GM23338 (cell line): ENCODE data around the gene RHOF. TPM values are rescaled to one million over a fixed set of nuclear protein-coding genes. Genes with fewer than 3 reads are reported as not detected.

ENCODE experiments used
- ATAC-seq: fragments of 200-7000 bp; cut with Tn5 transposase; 3 replicates; pipeline ENCODE4 v1.9.1; 2020
- DNase-seq: peaks from one replicate; pipeline ENCODE4 v3.0.0-alpha.2; 2015; ENCODE audit warnings: low spot score
- H2AFZ ChIP-seq: fragments of 200-600 bp; sonication (generic); 2 replicates; pipeline ENCODE4 v1.8.0; 2016; ENCODE audit warnings: antibody characterized with exemption, mild to moderate bottlenecking, moderate library complexity
- H3F3A ChIP-seq: fragments of 200-600 bp; sonication (generic); replicated peaks from 2 replicates; pipeline ENCODE4 v1.8.0; 2017; ENCODE audit warnings: antibody characterized with exemption, mixed run types, low read depth
- H3K27ac ChIP-seq: fragments of 200-600 bp; sonication (generic); 2 replicates; pipeline ENCODE4 v1.6.1; 2016; ENCODE audit warnings: low read depth
- H3K27me3 ChIP-seq: fragments of 200-600 bp; sonication (generic); 2 replicates; pipeline ENCODE4 v1.8.0; 2016; ENCODE audit warnings: mild to moderate bottlenecking, mixed run types, moderate library complexity; ENCODE audit not compliant: insufficient read depth
- H3K36me3 ChIP-seq: fragments of 200-600 bp; sonication (generic); 2 replicates; pipeline ENCODE4 v1.8.0; 2016; ENCODE audit warnings: mild to moderate bottlenecking; ENCODE audit not compliant: insufficient read depth
- H3K4me1 ChIP-seq: fragments of 200-600 bp; sonication (generic); 2 replicates; pipeline ENCODE4 v1.8.0; 2016; ENCODE audit warnings: mild to moderate bottlenecking, moderate library complexity; ENCODE audit not compliant: insufficient read depth
- H3K4me2 ChIP-seq: fragments of 200-600 bp; sonication (generic); 2 replicates; pipeline ENCODE4 v1.7.1; 2017; ENCODE audit warnings: mixed run types
- H3K4me3 ChIP-seq: fragments of 200-600 bp; sonication (generic); 2 replicates; pipeline ENCODE4 v1.6.1; 2016; ENCODE audit warnings: mixed run types
- H3K79me2 ChIP-seq: fragments of 200-600 bp; sonication (generic); replicated peaks from 2 replicates; pipeline ENCODE4 v1.8.0; 2017; ENCODE audit warnings: mild to moderate bottlenecking; ENCODE audit not compliant: insufficient read depth
- H3K9me2 ChIP-seq: fragments of 200-600 bp; sonication (generic); 2 replicates; pipeline ENCODE4 v1.8.0; 2017; ENCODE audit not compliant: insufficient read depth
- H4K20me1 ChIP-seq: fragments of 200-600 bp; sonication (generic); replicated peaks from 2 replicates; pipeline ENCODE4 v1.8.0; 2017; ENCODE audit warnings: mild to moderate bottlenecking; ENCODE audit not compliant: insufficient read depth
- H3K27ac Mint-ChIP-seq: 2 replicates; pipeline ENCODE4 v1.8.0; 2020; ENCODE audit warnings: inconsistent platforms, mild to moderate bottlenecking, moderate library complexity, mixed read lengths
- H3K27me3 Mint-ChIP-seq: 3 replicates; pipeline ENCODE4 v1.8.0; 2022; ENCODE audit warnings: low read depth, mild to moderate bottlenecking, moderate library complexity, mixed read lengths, inconsistent platforms; ENCODE audit not compliant: insufficient read depth, poor library complexity
- H3K36me3 Mint-ChIP-seq: 3 replicates; pipeline ENCODE4 v1.8.0; 2021; ENCODE audit warnings: low read depth, mild to moderate bottlenecking, inconsistent platforms, moderate library complexity, mixed read lengths
- H3K4me1 Mint-ChIP-seq: 3 replicates; pipeline ENCODE4 v1.8.0; 2020; ENCODE audit warnings: mild to moderate bottlenecking, inconsistent platforms, mixed read lengths
- H3K4me3 Mint-ChIP-seq: 3 replicates; pipeline ENCODE4 v1.8.0; 2021; ENCODE audit warnings: moderate library complexity, mild to moderate bottlenecking, inconsistent platforms, mixed read lengths
- H3K9me3 Mint-ChIP-seq: 3 replicates; pipeline ENCODE4 v1.8.0; 2020; ENCODE audit warnings: moderate library complexity, mild to moderate bottlenecking, inconsistent platforms, mixed read lengths
- CREB1 ChIP-seq: fragments of 250-450 bp; sonication (Bioruptor Pico); IDR thresholded peaks from 2 replicates; pipeline ENCODE4 v1.5.0; 2020; ENCODE audit warnings: low read depth, mild to moderate bottlenecking, moderate library complexity
- EZH2 ChIP-seq: fragments of 200-600 bp; sonication (generic); IDR thresholded peaks from one replicate; pipeline ENCODE4 v1.8.0; 2017; ENCODE audit warnings: antibody characterized with exemption, mild to moderate bottlenecking, low read depth; ENCODE audit not compliant: unreplicated experiment
- EZH2phosphoT487 ChIP-seq: fragments of 200-600 bp; sonication (generic); IDR thresholded peaks from one replicate; pipeline ENCODE4 v1.8.1; 2018; ENCODE audit warnings: antibody characterized with exemption; ENCODE audit not compliant: unreplicated experiment
- JUNB ChIP-seq: IDR thresholded peaks from one replicate; pipeline ENCODE4 v1.6.1; 2016; ENCODE audit warnings: antibody characterized with exemption; ENCODE audit not compliant: unreplicated experiment
- NANOG ChIP-seq: IDR thresholded peaks from 2 replicates; pipeline ENCODE4 v1.6.1; 2016; ENCODE audit warnings: antibody characterized with exemption, borderline replicate concordance
- POLR2AphosphoS5 ChIP-seq: IDR thresholded peaks from 2 replicates; pipeline ENCODE4 v1.6.1; 2016; ENCODE audit warnings: antibody characterized with exemption, low read depth
- STAT1 ChIP-seq: IDR thresholded peaks from one replicate; pipeline ENCODE4 v1.6.1; 2016; ENCODE audit warnings: antibody characterized with exemption; ENCODE audit not compliant: unreplicated experiment
- ZNF114 ChIP-seq: fragments of 250-450 bp; sonication (Bioruptor Pico); IDR thresholded peaks from 2 replicates; pipeline ENCODE4 v1.5.0; 2020; ENCODE audit warnings: mild to moderate bottlenecking, moderate library complexity
- ZNF331 ChIP-seq: fragments of 250-450 bp; sonication (Bioruptor Pico); IDR thresholded peaks from 2 replicates; pipeline ENCODE4 v1.5.0; 2020; ENCODE audit warnings: low read depth, mild to moderate bottlenecking, moderate library complexity
- polyA plus RNA-seq: library from polyadenylated mRNA; unstranded; fragments of >200 nt; fragmentation: Nextera tagmentation; extraction: Ambion mirVana; gene quantifications from 2 replicates; pipeline ENCODE4 v1.2.1, GENCODE V29; 2016
- total RNA-seq: library from RNA; depleted of rRNA; stranded (reverse); fragments of >200 nt; shearing (Covaris generic); gene quantifications from 2 replicates; pipeline ENCODE4 v1.2.3, GENCODE V29; 2014
- TF ChIP-seq, protein P1 (sequence below): IDR thresholded peaks from 2 replicates; pipeline ENCODE4 v1.6.1; 2016; ENCODE audit warnings: antibody characterized with exemption
- TF ChIP-seq, protein P2 (sequence below): IDR thresholded peaks from one replicate; pipeline ENCODE4 v1.6.1; 2018; ENCODE audit warnings: antibody characterized with exemption; ENCODE audit not compliant: unreplicated experiment
- TF ChIP-seq, protein P3 (sequence below): fragments of 250-450 bp; sonication (Bioruptor Pico); IDR thresholded peaks from 2 replicates; pipeline ENCODE4 v1.5.0; 2020; ENCODE audit warnings: mild to moderate bottlenecking, moderate library complexity
- TF ChIP-seq, protein P4 (sequence below), 2 experiments: fragments of 200-600 bp in 1 of 2; sonication (generic) in 1 of 2; conservative IDR thresholded peaks; 2 replicates each; pipeline versions ENCODE4 v1.5.1 to v1.6.1; 2016 to 2017; ENCODE audit warnings: antibody characterized with exemption in 2 of 2, low read depth in 2 of 2, mild to moderate bottlenecking in 2 of 2, moderate library complexity in 1 of 2

RHOF gene
- total and polyA plus RNA-seq, 2 experiments from 2014 or later, result 10.5 to 53.4 TPM

DNA sequence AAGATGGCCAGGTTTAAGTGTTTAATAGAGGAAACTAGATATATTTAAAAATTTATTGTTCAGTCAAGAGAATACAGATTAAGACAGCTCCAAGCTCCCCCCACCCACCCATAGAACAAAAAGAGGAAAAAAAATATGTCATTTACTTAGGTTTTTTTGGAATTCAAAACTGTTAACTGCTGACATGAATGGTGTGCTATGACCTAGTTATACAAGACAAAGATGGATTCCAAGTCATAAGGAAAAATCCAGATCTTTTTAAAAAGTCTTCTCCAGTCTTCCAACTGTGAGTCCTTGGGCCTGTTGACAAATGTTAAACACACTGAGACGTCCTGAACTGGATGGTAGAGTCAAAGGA is 9.0 kb upstream of the RHOF start:
- no peaks in the 10 kb centered on the region for H3K27me3 ChIP-seq
- peaks cover 32% of the 10 kb centered on the region for H3K27me3 Mint-ChIP-seq
- H3K36me3 Mint-ChIP-seq, result peaks cover 51% of the 10 kb centered on the region

More for the DNA sequence above, 9.0 kb upstream of the RHOF start:
- Histone ChIP-seq H4K20me1 (peaks cover 9% of the 10 kb centered on the region; the same call in 1 of the 2 replicates), H3K79me2 (peaks cover 63% of the 10 kb centered on the region), H3K36me3 (no peaks in the 10 kb centered on the region), H3F3A (peaks cover 19% of the 10 kb centered on the region; the same call in 1 of the 2 replicates), H3K4me2 (peak overlapping the region; percentile 82), H3K4me1 (peaks cover 38% of the 10 kb centered on the region), H3K4me3 (peak overlapping the region; percentile 59), H2AFZ (no peak overlapping the region), H3K9me2 (no peaks in the 10 kb centered on the region), H3K27ac (peak overlapping the region; percentile 99)
- Mint-ChIP-seq H3K4me3 (peak overlapping the region; percentile 90), H3K27ac (peak overlapping the region; percentile 100), H3K9me3 (peaks cover 5% of the 10 kb centered on the region; the same call in 2 of the 3 replicates), H3K4me1 (peaks cover 47% of the 10 kb centered on the region)
- ATAC-seq, result no peak
- DNase-seq, result no peak
- no peak for TF ChIP-seq ZNF331 (CRISPR knock-in tag)
- TF ChIP-seq JUNB, result no peak
- TF ChIP-seq, protein P1, sequence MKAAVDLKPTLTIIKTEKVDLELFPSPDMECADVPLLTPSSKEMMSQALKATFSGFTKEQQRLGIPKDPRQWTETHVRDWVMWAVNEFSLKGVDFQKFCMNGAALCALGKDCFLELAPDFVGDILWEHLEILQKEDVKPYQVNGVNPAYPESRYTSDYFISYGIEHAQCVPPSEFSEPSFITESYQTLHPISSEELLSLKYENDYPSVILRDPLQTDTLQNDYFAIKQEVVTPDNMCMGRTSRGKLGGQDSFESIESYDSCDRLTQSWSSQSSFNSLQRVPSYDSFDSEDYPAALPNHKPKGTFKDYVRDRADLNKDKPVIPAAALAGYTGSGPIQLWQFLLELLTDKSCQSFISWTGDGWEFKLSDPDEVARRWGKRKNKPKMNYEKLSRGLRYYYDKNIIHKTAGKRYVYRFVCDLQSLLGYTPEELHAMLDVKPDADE, result no peak
- TF ChIP-seq EZH2, result no peak
- TF ChIP-seq CREB1 (CRISPR knock-in tag), result no peak
- TF ChIP-seq, protein P2, sequence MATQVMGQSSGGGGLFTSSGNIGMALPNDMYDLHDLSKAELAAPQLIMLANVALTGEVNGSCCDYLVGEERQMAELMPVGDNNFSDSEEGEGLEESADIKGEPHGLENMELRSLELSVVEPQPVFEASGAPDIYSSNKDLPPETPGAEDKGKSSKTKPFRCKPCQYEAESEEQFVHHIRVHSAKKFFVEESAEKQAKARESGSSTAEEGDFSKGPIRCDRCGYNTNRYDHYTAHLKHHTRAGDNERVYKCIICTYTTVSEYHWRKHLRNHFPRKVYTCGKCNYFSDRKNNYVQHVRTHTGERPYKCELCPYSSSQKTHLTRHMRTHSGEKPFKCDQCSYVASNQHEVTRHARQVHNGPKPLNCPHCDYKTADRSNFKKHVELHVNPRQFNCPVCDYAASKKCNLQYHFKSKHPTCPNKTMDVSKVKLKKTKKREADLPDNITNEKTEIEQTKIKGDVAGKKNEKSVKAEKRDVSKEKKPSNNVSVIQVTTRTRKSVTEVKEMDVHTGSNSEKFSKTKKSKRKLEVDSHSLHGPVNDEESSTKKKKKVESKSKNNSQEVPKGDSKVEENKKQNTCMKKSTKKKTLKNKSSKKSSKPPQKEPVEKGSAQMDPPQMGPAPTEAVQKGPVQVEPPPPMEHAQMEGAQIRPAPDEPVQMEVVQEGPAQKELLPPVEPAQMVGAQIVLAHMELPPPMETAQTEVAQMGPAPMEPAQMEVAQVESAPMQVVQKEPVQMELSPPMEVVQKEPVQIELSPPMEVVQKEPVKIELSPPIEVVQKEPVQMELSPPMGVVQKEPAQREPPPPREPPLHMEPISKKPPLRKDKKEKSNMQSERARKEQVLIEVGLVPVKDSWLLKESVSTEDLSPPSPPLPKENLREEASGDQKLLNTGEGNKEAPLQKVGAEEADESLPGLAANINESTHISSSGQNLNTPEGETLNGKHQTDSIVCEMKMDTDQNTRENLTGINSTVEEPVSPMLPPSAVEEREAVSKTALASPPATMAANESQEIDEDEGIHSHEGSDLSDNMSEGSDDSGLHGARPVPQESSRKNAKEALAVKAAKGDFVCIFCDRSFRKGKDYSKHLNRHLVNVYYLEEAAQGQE, result no peak
- TF ChIP-seq ZNF114, result no peak
- no peak for TF ChIP-seq NANOG
- TF ChIP-seq, protein P3, sequence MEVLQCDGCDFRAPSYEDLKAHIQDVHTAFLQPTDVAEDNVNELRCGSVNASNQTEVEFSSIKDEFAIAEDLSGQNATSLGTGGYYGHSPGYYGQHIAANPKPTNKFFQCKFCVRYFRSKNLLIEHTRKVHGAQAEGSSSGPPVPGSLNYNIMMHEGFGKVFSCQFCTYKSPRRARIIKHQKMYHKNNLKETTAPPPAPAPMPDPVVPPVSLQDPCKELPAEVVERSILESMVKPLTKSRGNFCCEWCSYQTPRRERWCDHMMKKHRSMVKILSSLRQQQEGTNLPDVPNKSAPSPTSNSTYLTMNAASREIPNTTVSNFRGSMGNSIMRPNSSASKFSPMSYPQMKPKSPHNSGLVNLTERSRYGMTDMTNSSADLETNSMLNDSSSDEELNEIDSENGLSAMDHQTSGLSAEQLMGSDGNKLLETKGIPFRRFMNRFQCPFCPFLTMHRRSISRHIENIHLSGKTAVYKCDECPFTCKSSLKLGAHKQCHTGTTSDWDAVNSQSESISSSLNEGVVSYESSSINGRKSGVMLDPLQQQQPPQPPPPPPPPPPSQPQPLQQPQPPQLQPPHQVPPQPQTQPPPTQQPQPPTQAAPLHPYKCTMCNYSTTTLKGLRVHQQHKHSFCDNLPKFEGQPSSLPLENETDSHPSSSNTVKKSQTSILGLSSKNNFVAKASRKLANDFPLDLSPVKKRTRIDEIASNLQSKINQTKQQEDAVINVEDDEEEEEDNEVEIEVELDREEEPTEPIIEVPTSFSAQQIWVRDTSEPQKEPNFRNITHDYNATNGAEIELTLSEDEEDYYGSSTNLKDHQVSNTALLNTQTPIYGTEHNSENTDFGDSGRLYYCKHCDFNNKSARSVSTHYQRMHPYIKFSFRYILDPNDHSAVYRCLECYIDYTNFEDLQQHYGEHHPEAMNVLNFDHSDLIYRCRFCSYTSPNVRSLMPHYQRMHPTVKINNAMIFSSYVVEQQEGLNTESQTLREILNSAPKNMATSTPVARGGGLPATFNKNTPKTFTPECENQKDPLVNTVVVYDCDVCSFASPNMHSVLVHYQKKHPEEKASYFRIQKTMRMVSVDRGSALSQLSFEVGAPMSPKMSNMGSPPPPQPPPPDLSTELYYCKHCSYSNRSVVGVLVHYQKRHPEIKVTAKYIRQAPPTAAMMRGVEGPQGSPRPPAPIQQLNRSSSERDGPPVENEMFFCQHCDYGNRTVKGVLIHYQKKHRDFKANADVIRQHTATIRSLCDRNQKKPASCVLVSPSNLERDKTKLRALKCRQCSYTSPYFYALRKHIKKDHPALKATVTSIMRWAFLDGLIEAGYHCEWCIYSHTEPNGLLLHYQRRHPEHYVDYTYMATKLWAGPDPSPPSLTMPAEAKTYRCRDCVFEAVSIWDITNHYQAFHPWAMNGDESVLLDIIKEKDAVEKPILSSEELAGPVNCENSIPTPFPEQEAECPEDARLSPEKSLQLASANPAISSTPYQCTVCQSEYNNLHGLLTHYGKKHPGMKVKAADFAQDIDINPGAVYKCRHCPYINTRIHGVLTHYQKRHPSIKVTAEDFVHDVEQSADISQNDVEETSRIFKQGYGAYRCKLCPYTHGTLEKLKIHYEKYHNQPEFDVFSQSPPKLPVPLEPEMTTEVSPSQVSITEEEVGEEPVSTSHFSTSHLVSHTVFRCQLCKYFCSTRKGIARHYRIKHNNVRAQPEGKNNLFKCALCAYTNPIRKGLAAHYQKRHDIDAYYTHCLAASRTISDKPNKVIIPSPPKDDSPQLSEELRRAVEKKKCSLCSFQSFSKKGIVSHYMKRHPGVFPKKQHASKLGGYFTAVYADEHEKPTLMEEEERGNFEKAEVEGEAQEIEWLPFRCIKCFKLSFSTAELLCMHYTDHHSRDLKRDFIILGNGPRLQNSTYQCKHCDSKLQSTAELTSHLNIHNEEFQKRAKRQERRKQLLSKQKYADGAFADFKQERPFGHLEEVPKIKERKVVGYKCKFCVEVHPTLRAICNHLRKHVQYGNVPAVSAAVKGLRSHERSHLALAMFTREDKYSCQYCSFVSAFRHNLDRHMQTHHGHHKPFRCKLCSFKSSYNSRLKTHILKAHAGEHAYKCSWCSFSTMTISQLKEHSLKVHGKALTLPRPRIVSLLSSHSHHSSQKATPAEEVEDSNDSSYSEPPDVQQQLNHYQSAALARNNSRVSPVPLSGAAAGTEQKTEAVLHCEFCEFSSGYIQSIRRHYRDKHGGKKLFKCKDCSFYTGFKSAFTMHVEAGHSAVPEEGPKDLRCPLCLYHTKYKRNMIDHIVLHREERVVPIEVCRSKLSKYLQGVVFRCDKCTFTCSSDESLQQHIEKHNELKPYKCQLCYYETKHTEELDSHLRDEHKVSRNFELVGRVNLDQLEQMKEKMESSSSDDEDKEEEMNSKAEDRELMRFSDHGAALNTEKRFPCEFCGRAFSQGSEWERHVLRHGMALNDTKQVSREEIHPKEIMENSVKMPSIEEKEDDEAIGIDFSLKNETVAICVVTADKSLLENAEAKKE (CRISPR knock-in tag), result no peak
- TF ChIP-seq, protein P4, sequence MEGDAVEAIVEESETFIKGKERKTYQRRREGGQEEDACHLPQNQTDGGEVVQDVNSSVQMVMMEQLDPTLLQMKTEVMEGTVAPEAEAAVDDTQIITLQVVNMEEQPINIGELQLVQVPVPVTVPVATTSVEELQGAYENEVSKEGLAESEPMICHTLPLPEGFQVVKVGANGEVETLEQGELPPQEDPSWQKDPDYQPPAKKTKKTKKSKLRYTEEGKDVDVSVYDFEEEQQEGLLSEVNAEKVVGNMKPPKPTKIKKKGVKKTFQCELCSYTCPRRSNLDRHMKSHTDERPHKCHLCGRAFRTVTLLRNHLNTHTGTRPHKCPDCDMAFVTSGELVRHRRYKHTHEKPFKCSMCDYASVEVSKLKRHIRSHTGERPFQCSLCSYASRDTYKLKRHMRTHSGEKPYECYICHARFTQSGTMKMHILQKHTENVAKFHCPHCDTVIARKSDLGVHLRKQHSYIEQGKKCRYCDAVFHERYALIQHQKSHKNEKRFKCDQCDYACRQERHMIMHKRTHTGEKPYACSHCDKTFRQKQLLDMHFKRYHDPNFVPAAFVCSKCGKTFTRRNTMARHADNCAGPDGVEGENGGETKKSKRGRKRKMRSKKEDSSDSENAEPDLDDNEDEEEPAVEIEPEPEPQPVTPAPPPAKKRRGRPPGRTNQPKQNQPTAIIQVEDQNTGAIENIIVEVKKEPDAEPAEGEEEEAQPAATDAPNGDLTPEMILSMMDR (conservative IDR thresholded peaks at IDR 0.05; ENCODE audit: low read depth in 2 of 2), result no peak
- TF ChIP-seq EZH2phosphoT487, result no peak
- TF ChIP-seq STAT1, result no peak
- no peak for TF ChIP-seq POLR2AphosphoS5
